WTC11 (cell line): ENCODE measurements around the gene TSSK1B. TPM values are rescaled to one million over a fixed set of nuclear protein-coding genes. Genes with fewer than 3 reads are reported as not detected.

Experiments used
- ATAC-seq: fragments of 200-7000 bp; cut with Tn5 transposase; 2 replicates; pipeline ENCODE4 v1.10.0; 2021; ENCODE audit warnings: mild to moderate bottlenecking, moderate library complexity
- CTCF ChIA-PET: fragments of 300-600 bp; sonication (Branson Sonifier 250); formaldehyde crosslinking; loops from one replicate; lab custom pipeline; 2021; ENCODE audit warnings: antibody characterized with exemption; lab: Charles Lee
- POLR2A ChIA-PET: fragments of 350-600 bp; sonication (Branson Sonifier 250); formaldehyde crosslinking; loops from one replicate; lab custom pipeline; 2021; ENCODE audit warnings: antibody characterized with exemption; lab: Charles Lee
- DNase-seq: peaks from one replicate; pipeline ENCODE4 v3.0.0; 2021; ENCODE audit warnings: low spot score
- H3K27ac Mint-ChIP-seq: 2 replicates; pipeline ENCODE4 v1.8.0; 2021; ENCODE audit warnings: mixed read lengths
- H3K27me3 Mint-ChIP-seq: 2 replicates; pipeline ENCODE4 v1.8.0; 2021; ENCODE audit warnings: low read depth, mild to moderate bottlenecking, moderate library complexity, mixed read lengths
- H3K36me3 Mint-ChIP-seq: 2 replicates; pipeline ENCODE4 v1.8.0; 2021; ENCODE audit warnings: mixed read lengths
- H3K4me1 Mint-ChIP-seq: 2 replicates; pipeline ENCODE4 v1.8.0; 2022; ENCODE audit warnings: mixed read lengths
- H3K4me3 Mint-ChIP-seq: 2 replicates; pipeline ENCODE4 v1.8.0; 2021; ENCODE audit warnings: mild to moderate bottlenecking, moderate library complexity, mixed read lengths
- H3K9me3 Mint-ChIP-seq: 2 replicates; pipeline ENCODE4 v1.8.0; 2021; ENCODE audit warnings: mixed read lengths
- CREB1 ChIP-seq: sonication (generic); formaldehyde crosslinking; IDR thresholded peaks from 2 replicates; pipeline ENCODE4 v1.8.0; 2023; ENCODE audit warnings: mild to moderate bottlenecking, missing genetic modification reagents
- ELF4 ChIP-seq: sonication (generic); formaldehyde crosslinking; IDR thresholded peaks from 2 replicates; pipeline ENCODE4 v1.8.1; 2022; ENCODE audit warnings: low read depth, mild to moderate bottlenecking, moderate library complexity, missing genetic modification reagents
- ESRRA ChIP-seq: sonication (generic); formaldehyde crosslinking; IDR thresholded peaks from 2 replicates; pipeline ENCODE4 v1.8.1; 2022; ENCODE audit warnings: mild to moderate bottlenecking, missing genetic modification reagents, borderline replicate concordance
- GABPB1 ChIP-seq: sonication (generic); formaldehyde crosslinking; IDR thresholded peaks from 2 replicates; pipeline ENCODE4 v1.8.1; 2023; ENCODE audit warnings: mild to moderate bottlenecking, missing genetic modification reagents
- GRHL2 ChIP-seq: fragments of 250-450 bp; sonication (Bioruptor Pico); IDR thresholded peaks from 2 replicates; pipeline ENCODE4 v1.8.0; 2022; ENCODE audit warnings: mild to moderate bottlenecking, moderate library complexity; ENCODE audit not compliant: insufficient replicate concordance, severe bottlenecking
- GTF2I ChIP-seq: fragments of 250-450 bp; sonication (Bioruptor Pico); conservative IDR thresholded peaks from 2 replicates; pipeline ENCODE4 v1.4.0; 2021; ENCODE audit warnings: mild to moderate bottlenecking
- KAT7 ChIP-seq: sonication (generic); formaldehyde crosslinking; IDR thresholded peaks from 2 replicates; pipeline ENCODE4 v1.8.1; 2023; ENCODE audit warnings: missing genetic modification reagents, mild to moderate bottlenecking, borderline replicate concordance
- NR1H2 ChIP-seq: sonication (generic); formaldehyde crosslinking; IDR thresholded peaks from 2 replicates; pipeline ENCODE4 v1.9.0; 2021; ENCODE audit warnings: mild to moderate bottlenecking, moderate library complexity, missing genetic modification reagents
- SMAD3 ChIP-seq: sonication (generic); formaldehyde crosslinking; IDR thresholded peaks from 2 replicates; pipeline ENCODE4 v1.8.0; 2022; ENCODE audit warnings: missing genetic modification reagents, mild to moderate bottlenecking, borderline replicate concordance
- SOX15 ChIP-seq: fragments of 250-450 bp; sonication (Bioruptor Pico); IDR thresholded peaks from 2 replicates; pipeline ENCODE4 v1.9.0; 2021; ENCODE audit warnings: mild to moderate bottlenecking
- TP53 ChIP-seq: sonication (generic); formaldehyde crosslinking; IDR thresholded peaks from 2 replicates; pipeline ENCODE4 v1.8.1; 2023; ENCODE audit warnings: mild to moderate bottlenecking, missing genetic modification reagents
- ZNF138 ChIP-seq: sonication (generic); formaldehyde crosslinking; conservative IDR thresholded peaks from 2 replicates; pipeline ENCODE4 v1.8.1; 2022; ENCODE audit warnings: mild to moderate bottlenecking, moderate library complexity, missing genetic modification reagents
- ZNF232 ChIP-seq: sonication (generic); formaldehyde crosslinking; IDR thresholded peaks from 2 replicates; pipeline ENCODE4 v1.8.0; 2022; ENCODE audit warnings: mild to moderate bottlenecking, missing genetic modification reagents
- ZNF317 ChIP-seq: sonication (generic); formaldehyde crosslinking; IDR thresholded peaks from 2 replicates; pipeline ENCODE4 v1.8.1; 2023; ENCODE audit warnings: low read depth, mild to moderate bottlenecking, moderate library complexity, missing genetic modification reagents, borderline replicate concordance
- ZNF671 ChIP-seq: fragments of 250-450 bp; sonication (Bioruptor Pico); IDR thresholded peaks from 2 replicates; pipeline ENCODE4 v1.8.0; 2021; ENCODE audit warnings: mild to moderate bottlenecking
- ZSCAN18 ChIP-seq: fragments of 250-450 bp; sonication (Bioruptor Pico); IDR thresholded peaks from 2 replicates; pipeline ENCODE4 v2.1.2; 2022; ENCODE audit warnings: mild to moderate bottlenecking, moderate library complexity
- total RNA-seq: library from RNA; stranded (reverse); gene quantifications from 3 replicates; pipeline ENCODE4 v1.2.3, GENCODE V29; 2021
- TF ChIP-seq, protein P1 (sequence below): sonication (generic); formaldehyde crosslinking; IDR thresholded peaks from 2 replicates; pipeline ENCODE4 v1.8.1; 2023; ENCODE audit warnings: mild to moderate bottlenecking, missing genetic modification reagents, moderate library complexity
- TF ChIP-seq, protein P2 (sequence below): sonication (generic); formaldehyde crosslinking; IDR thresholded peaks from 2 replicates; pipeline ENCODE4 v1.8.1; 2022; ENCODE audit warnings: mild to moderate bottlenecking, missing genetic modification reagents, moderate library complexity, borderline replicate concordance
- TF ChIP-seq, protein P3 (sequence below): sonication (generic); formaldehyde crosslinking; IDR thresholded peaks from 2 replicates; pipeline ENCODE4 v1.8.1; 2022; ENCODE audit warnings: mild to moderate bottlenecking, moderate library complexity, missing genetic modification reagents

Gene TSSK1B
- total RNA-seq, 1 experiment from 2014 or later, result not detected

- TF ChIP-seq, protein P1, sequence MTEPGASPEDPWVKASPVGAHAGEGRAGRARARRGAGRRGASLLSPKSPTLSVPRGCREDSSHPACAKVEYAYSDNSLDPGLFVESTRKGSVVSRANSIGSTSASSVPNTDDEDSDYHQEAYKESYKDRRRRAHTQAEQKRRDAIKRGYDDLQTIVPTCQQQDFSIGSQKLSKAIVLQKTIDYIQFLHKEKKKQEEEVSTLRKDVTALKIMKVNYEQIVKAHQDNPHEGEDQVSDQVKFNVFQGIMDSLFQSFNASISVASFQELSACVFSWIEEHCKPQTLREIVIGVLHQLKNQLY, result no peak
- TF ChIP-seq GRHL2 (CRISPR knock-in tag) (no peak), CREB1 (CRISPR knock-in tag) (no peak), KAT7 (CRISPR knock-in tag) (no peak), ZSCAN18 (no peak), SMAD3 (CRISPR knock-in tag) (no peak), SOX15 (CRISPR knock-in tag) (no peak), ZNF138 (CRISPR knock-in tag) (no peak)
Measured at GRCh38 chr5:113447498-113448050, 12.8 kb upstream of the TSSK1B start (continued).

DNA sequence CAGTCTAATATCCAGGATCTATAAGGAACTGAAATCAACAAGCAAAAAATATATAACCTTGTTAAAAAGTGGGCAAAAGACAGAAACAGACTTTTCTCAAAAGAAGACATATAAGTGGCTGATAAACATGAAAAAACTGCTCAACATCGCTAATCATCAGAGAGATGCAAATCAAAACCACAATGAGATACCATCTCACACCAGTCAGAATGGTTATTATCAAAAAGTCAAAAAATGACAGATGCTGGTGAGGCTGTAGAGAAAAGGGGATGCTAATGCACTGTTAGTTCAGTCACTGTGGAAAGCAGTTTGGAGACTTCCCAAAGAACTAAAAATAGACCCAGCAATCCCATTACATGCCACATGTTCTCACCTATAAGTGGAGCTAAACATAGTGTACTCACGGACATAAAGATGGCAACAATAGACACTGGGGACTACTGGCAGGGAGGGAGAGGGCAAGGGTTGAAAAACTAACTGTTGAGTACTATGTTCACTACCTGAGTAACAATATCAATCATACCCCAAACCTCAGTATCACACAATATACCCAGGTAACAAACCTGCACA is 11.7 kb upstream of the TSSK1B start:
- ATAC-seq, result no peak
- no peak overlapping the region for H3K27ac Mint-ChIP-seq

DNA sequence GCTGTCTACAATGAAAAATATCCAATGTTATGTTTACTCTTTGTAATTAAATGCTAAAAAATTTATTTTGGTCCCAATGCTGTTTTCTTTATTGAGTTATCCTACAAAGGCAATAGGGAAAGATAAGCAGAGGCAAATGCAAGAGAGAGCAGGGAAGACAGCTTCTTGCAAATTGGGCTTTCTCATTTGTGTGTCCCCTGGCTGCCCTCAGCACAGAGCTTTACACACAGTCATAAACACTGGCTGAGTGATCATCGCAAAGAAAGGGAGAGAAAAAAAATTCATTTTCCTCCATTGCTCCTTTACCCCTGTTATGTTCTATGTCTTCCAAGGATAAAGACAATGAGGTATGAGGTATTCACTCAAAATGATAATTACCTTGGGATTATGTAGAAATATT is 2.3 kb upstream of the TSSK1B start:
- ATAC-seq (no peak), DNase-seq (no peak)
- CTCF ChIA-PET, result no interaction called here
- Mint-ChIP-seq H3K9me3 (no peaks in the 10 kb centered on the region), H3K36me3 (no peaks in the 10 kb centered on the region), H3K4me3 (no peak overlapping the region), H3K27ac (no peak overlapping the region)
- POLR2A ChIA-PET, result no interaction called here
- TF ChIP-seq TP53 (CRISPR knock-in tag) (no peak), GABPB1 (CRISPR knock-in tag) (no peak), CREB1 (CRISPR knock-in tag) (no peak)
- TF ChIP-seq, all 79 proteins: peak for 0
- Mint-ChIP-seq H3K27me3 (no peaks in the 10 kb centered on the region), H3K4me1 (no peaks in the 10 kb centered on the region)

More for the DNA sequence above, 11.7 kb upstream of the TSSK1B start:
- Mint-ChIP-seq H3K9me3 (peaks cover 32% of the 10 kb centered on the region), H3K27me3 (no peaks in the 10 kb centered on the region; the same call in 1 of the 2 replicates), H3K36me3 (no peaks in the 10 kb centered on the region), H3K4me1 (no peaks in the 10 kb centered on the region), H3K4me3 (no peak overlapping the region)
- TF ChIP-seq ZNF232 (CRISPR knock-in tag) (no peak), ZNF317 (CRISPR knock-in tag) (no peak), ZSCAN18 (no peak)
- TF ChIP-seq, protein P2, sequence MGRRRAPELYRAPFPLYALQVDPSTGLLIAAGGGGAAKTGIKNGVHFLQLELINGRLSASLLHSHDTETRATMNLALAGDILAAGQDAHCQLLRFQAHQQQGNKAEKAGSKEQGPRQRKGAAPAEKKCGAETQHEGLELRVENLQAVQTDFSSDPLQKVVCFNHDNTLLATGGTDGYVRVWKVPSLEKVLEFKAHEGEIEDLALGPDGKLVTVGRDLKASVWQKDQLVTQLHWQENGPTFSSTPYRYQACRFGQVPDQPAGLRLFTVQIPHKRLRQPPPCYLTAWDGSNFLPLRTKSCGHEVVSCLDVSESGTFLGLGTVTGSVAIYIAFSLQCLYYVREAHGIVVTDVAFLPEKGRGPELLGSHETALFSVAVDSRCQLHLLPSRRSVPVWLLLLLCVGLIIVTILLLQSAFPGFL (CRISPR knock-in tag), result no peak
- no peak for DNase-seq
- POLR2A ChIA-PET, result no interaction called here
- CTCF ChIA-PET, result no interaction called here

- ChIA-PET CTCF (no interaction called here), POLR2A (no interaction called here)
- H3K9me3 Mint-ChIP-seq, result no peaks in the 10 kb centered on the region
- H3K27ac Mint-ChIP-seq, result no peak overlapping the region
- no peaks in the 10 kb centered on the region for H3K27me3 Mint-ChIP-seq
- TF ChIP-seq ELF4 (CRISPR knock-in tag) (no peak), GTF2I (no peak), ESRRA (CRISPR knock-in tag) (no peak), NR1H2 (no peak), ZNF671 (CRISPR knock-in tag) (no peak)
- TF ChIP-seq, protein P3, sequence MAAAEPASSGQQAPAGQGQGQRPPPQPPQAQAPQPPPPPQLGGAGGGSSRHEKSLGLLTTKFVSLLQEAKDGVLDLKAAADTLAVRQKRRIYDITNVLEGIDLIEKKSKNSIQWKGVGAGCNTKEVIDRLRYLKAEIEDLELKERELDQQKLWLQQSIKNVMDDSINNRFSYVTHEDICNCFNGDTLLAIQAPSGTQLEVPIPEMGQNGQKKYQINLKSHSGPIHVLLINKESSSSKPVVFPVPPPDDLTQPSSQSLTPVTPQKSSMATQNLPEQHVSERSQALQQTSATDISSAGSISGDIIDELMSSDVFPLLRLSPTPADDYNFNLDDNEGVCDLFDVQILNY, result no peak
- no peaks in the 10 kb centered on the region for H3K36me3 Mint-ChIP-seq
- no peak overlapping the region for H3K4me3 Mint-ChIP-seq
- DNase-seq (no peak), ATAC-seq (no peak)
- H3K4me1 Mint-ChIP-seq, result no peaks in the 10 kb centered on the region
Measured at GRCh38 chr5:113435575-113435974, 786 bp upstream of the TSSK1B start.
